HG02938 (cell line): ENCODE measurements around the gene COX19.
A peak's percentile ranks its signal among the peaks of the same experiment; 100 is the strongest.

ENCODE experiments used
- ATAC-seq: cut with Tn5 transposase; IDR thresholded peaks from one replicate; pipeline ENCODE4 v1.9.1; 2021; ENCODE audit warnings: mild to moderate bottlenecking, moderate library complexity; ENCODE audit not compliant: unreplicated experiment

The COX19 gene, protein sequence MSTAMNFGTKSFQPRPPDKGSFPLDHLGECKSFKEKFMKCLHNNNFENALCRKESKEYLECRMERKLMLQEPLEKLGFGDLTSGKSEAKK

DNA sequence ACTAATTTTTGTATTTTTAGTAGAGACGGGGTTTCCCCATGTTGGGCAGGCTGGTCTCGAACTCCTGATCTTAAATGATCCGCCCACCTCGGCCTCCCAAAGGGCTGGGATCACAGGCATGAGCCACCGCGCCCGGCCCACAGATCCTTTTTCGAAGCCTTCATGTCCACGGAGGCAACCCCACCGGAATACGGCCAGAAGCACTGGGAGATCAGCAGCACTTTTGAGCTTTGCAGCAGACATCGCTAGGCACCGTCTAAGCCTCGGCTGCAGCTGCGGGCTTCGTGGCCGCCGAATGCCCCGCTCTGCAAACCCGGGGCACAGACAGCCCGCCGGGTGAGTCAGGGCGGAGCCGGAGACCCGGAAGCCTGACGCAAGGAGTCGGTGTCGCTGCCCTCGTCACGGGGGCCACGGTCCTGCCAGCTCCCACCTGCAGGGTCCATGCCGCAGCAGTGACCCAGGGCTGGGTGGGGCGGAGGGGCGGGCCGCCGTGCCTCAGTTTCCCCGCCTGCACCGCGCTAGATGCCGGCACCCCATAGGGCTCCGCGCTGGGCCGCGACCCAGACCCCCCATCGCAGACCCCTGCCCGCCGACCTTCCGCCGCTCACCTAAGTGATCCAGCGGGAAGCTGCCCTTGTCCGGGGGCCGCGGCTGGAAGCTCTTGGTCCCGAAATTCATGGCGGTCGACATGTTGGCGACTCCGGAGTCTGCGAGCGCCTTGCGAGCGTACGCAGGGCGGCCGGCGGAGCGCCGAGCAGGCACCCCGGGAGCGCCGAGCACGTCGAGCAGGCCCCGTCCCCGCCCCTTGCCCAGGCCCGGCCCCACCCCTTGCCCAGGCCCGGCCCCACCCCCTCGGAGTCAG is at the start of gene COX19:
Gene COX19, minus strand, starts transcription at position 730 of the 862 bp plus-strand sequence. Its CDS starts 40 bp downstream, at position 690.
- ATAC-seq, result peak; percentile 55

- peak; percentile 50 for ATAC-seq
These were observed 49.0 kb upstream of the COX19 start for GRCh38 chr7:1024331-1024841.

GRCh38 chr7:1022801-1023465 is 47.6 kb upstream of the COX19 start:
- no peak for ATAC-seq

GRCh38 chr7:1022356-1022755 is 47.0 kb upstream of the COX19 start:
- no peak for ATAC-seq

DNA sequence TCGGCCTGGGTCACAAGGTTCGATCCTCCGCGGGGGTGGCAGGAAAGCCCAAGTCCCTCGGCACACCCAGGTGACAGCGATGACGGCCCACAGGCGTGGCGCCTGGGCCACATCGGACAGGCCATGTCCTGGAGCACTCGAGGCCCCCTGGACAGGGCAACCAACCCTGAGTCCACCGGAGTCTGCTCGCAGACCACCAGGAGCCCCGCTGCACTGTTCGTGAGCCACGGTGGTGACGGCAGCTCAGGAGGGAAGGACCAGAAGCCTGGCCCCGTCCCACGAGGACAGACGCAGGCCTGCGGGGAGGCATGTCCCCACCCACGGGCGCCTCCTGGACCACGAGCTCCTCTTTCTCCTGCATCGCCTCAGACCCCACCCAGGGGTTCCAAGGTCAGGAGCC is 46.6 kb upstream of the COX19 start:
- ATAC-seq, result no peak

DNA sequence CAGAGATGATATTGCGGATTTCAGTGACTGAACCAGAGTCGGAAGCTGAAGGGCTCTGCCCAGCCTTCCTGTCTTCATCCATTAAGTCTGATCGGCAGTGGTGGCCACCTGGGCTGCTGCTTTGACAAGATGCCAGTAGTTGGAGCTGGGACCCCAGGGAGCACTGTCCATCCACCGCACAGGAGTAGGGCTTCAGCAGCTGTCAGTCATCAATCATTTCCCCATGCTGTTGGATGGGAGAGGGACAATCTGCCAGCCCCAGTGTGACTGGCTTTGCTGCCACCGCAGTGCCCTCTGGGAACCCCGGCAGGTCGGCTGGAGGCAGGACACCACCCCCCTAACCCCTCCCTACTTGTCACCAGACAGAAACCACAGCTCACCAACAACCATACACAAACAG is 46.0 kb upstream of the COX19 start:
- ATAC-seq, result no peak

- ATAC-seq, result no peak
These were observed 45.5 kb upstream of the COX19 start for GRCh38 chr7:1020849-1021251.

DNA sequence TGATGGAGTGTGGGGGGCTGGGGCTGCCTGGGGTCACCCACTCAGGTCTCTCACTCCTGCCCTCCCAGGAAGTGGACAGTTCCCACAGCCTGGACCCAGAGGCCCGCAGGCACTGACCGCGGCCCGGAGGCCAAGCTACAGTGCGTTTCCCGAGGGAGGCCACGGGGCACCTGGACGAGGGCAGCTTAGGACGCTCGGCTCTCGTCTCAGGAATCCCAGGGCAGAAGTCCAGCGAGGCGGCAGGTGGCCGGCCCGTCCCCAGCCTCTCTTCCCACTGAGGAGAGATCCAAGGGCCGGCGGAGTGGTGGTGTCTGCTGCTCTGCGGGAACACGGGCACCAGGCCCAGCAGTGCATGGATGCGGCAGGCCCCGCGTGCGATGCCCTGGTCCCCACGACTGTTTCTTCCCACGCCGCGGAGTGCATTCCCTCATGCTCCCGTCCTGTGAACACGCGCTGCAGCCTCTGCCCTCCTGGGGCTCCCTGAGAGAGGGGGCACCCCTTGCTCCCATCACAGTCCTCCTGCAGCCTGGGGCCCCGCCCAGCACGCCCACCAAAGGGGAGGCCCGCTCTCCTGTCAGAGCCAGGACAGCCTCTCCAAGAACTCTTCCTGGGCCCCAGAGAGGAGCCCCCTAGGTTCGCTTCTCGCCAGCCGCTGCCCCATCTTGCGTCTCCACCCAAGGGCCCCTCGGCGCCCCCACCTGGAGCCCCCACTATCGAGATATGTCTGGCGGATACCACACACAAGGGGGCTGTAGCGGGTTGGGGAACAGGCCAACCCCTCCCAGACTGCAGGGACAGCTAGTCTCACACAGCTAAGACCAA is 44.7 kb upstream of the COX19 start:
- ATAC-seq, result no peak

GRCh38 chr7:1019255-1019785 is 44.0 kb upstream of the COX19 start:
- ATAC-seq, result no peak

- no peak for ATAC-seq
These were observed 43.0 kb upstream of the COX19 start for GRCh38 chr7:1018334-1018695.

DNA sequence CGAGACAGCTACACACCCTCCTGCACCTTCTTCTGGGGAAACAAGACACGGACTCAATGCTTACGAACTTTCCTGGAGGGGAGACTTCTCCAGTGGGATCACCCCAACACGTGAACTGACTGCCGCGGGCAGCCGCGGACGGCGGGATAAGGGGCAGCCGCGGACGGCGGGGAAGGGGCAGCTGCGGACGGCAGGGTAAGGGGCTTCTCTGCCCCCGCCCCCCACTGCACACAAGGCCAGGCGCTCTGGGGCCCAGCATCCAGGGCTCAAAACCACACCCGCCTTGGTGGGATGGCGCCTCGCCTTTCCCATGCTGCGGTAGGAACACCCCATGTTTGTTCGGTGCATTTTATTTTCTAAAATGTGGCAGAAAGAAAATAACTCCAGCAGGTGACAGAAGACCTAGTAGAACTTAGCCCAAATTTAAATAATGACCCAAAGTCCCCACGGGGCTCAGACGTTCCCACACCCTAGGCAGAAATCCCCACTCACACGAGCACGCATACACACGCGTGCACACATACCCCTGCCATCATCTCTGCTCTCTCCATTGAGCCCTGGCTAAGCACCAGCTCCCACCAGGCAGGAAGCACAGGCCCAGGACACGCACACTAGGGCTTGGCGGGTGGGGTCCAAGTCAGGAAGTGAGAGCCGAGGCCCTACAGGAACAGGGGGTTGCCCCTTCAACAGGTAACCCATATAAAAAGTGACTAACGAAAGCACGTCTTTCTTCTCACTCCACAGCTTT is 42.4 kb upstream of the COX19 start:
- ATAC-seq, result no peak

GRCh38 chr7:1016577-1017531 is 41.5 kb upstream of the COX19 start:
- no peak for ATAC-seq

- no peak for ATAC-seq
These were observed 40.1 kb upstream of the COX19 start for GRCh38 chr7:1015196-1016121.

- ATAC-seq, result no peak
These were observed 39.3 kb upstream of the COX19 start for GRCh38 chr7:1014681-1015080.

GRCh38 chr7:1013581-1013980 is 38.2 kb upstream of the COX19 start:
- ATAC-seq, result no peak

DNA sequence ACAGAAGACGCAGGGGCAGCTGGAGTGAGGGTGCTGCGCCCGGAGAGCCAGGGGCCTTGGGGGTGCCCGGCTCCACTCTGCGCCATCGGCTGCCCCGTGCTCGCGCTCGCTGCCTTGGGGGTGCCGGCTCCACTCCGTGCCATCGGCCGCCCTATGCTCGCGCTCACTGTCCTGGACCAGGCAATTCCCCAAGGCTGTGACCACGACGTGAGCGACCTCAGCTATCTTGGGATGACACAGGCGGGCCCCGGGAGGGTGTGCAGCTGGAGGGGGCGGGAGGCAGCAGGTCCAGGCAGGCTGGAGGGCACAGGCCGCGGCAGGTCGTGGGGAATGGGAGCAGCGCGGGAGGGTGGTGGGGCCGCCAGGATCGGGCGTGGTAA is 37.4 kb upstream of the COX19 start:
- ATAC-seq, result no peak

DNA sequence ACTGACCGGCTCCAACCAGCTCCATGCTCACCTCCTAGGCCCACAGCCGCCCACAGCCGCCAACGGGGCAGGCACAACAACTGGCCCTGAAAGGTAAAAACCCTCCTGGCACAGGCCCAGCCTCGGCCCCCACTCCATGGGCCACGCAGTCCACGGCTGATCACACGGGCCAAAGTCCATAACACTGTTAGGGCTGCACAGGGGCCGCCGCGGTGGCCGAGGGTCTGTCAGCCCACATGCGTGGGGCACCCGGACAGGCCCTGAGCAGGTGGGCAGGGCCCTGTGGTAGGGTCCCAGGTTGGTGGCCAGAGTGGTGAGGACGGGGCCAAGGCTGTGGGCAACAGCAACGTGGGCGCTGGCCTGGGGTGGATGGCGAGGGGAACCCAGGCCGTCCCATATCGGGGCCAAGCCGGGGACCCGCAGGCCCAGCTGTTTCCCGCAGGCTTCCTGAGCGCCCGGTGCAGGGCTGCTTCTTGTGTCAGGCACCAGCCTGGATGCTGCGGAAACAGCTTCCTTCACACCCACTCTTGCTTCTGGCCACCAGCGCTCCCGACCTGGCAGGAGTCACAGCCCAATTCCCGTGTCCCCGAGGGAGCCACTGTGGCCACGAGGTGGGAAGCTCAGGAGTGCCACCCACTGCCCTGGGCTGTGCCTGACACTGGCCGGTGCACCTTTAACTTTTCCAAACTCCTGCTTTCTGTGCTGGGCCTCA is 36.8 kb upstream of the COX19 start:
- ATAC-seq, result no peak
